SU-DHL-6 (cell line): ENCODE data around the gene RWDD1.

ENCODE experiments used
- H2AFZ ChIP-seq: fragments of 200-600 bp; sonication (generic); 2 replicates; pipeline ENCODE4 v1.6.1; 2014; ENCODE audit warnings: low read depth, mild to moderate bottlenecking, moderate library complexity, mixed read lengths, antibody characterized with exemption, low read length; ENCODE audit not compliant: severe bottlenecking
- H3F3A ChIP-seq: fragments of 200-600 bp; shearing (Covaris generic); 2 replicates; pipeline ENCODE4 v1.6.0; 2016; ENCODE audit warnings: antibody characterized with exemption, mild to moderate bottlenecking; ENCODE audit not compliant: insufficient read depth
- H3K27ac ChIP-seq: fragments of 200-600 bp; sonication (generic); 2 replicates; pipeline ENCODE4 v1.5.1; 2016; ENCODE audit warnings: low read depth, mild to moderate bottlenecking, low read length, moderate library complexity, mixed read lengths
- H3K27me3 ChIP-seq: fragments of 200-600 bp; sonication (generic), shearing (Covaris generic); 2 replicates; pipeline ENCODE4 v1.6.0; 2014; ENCODE audit warnings: mild to moderate bottlenecking, low read length
- H3K36me3 ChIP-seq: fragments of 200-600 bp; sonication (generic); 2 replicates; pipeline ENCODE4 v1.6.1; 2014; ENCODE audit warnings: mild to moderate bottlenecking, low read length, mixed read lengths
- H3K4me2 ChIP-seq: fragments of 300-600, 200-600 bp; shearing (Covaris generic), sonication (generic); 2 replicates; pipeline ENCODE4 v1.6.0; 2014; ENCODE audit warnings: low read length, low read depth, mild to moderate bottlenecking; ENCODE audit not compliant: poor library complexity, severe bottlenecking
- H3K4me3 ChIP-seq: fragments of 200-600 bp; sonication (generic); 2 replicates; pipeline ENCODE4 v1.5.1; 2014; ENCODE audit warnings: antibody characterized with exemption, low read length, mild to moderate bottlenecking, mixed read lengths; ENCODE audit not compliant: insufficient read depth, poor library complexity, severe bottlenecking
- H3K79me2 ChIP-seq: fragments of 200-600 bp; sonication (generic); 2 replicates; pipeline ENCODE4 v1.6.1; 2014; ENCODE audit warnings: mild to moderate bottlenecking, low read length, moderate library complexity; ENCODE audit not compliant: insufficient read depth
- H3K9ac ChIP-seq: fragments of 200-600 bp; sonication (generic); 2 replicates; pipeline ENCODE4 v1.7.0; 2014; ENCODE audit warnings: mild to moderate bottlenecking, low read length
- H3K9me2 ChIP-seq: fragments of 200-600 bp; sonication (generic); replicated peaks from 2 replicates; pipeline ENCODE4 v1.6.1; 2014; ENCODE audit warnings: low read length; ENCODE audit not compliant: insufficient read depth
- H3K9me3 ChIP-seq: fragments of 200-600 bp; sonication (generic); 2 replicates; pipeline ENCODE4 v1.6.1; 2014; ENCODE audit warnings: low read length, mixed read lengths; ENCODE audit not compliant: insufficient read depth
- H4K20me1 ChIP-seq: fragments of 200-600 bp; sonication (generic); 2 replicates; pipeline ENCODE4 v1.6.1; 2014; ENCODE audit warnings: low read depth, mild to moderate bottlenecking, antibody characterized with exemption, low read length, moderate library complexity, mixed read lengths
- EZH2phosphoT487 ChIP-seq: fragments of 200-600 bp; sonication (generic), shearing (Covaris generic); conservative IDR thresholded peaks from 2 replicates; pipeline ENCODE4 v1.6.1; 2018; ENCODE audit warnings: mild to moderate bottlenecking, antibody characterized with exemption, low read length, moderate library complexity, mixed read lengths
- TF ChIP-seq, protein P1 (sequence below): fragments of 200-600 bp; sonication (generic); IDR thresholded peaks from one replicate; pipeline ENCODE4 v1.5.1; 2017; ENCODE audit warnings: antibody characterized with exemption, mild to moderate bottlenecking, low read length, moderate library complexity; ENCODE audit not compliant: insufficient read depth, poor library complexity, severe bottlenecking

The RWDD1 gene

DNA sequence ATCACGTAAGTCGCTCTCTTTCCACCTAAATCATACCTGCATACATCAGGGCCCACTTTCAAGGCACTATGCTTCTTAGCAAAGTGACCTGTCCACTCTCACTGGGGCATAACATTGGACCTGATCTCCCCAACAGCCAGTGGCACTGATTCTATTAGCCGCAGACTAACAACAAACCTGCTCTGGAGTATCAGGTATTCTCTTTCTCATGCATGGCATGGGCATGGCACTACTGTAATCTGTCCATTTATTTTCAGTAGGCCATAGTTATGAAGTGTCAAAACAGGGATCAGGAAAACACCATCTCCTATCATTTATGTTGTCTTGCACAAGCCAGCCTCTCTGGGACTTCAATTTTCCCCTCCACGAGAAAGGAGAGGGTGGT lies 9.3 kb upstream of the RWDD1 start:
- Histone ChIP-seq H3K9me2 (no peaks in the 10 kb centered on the region), H3K4me3 (no peak overlapping the region), H3K36me3 (no peaks in the 10 kb centered on the region), H3K9ac (no peak overlapping the region), H2AFZ (no peak overlapping the region), H4K20me1 (no peaks in the 10 kb centered on the region), H3K27me3 (no peaks in the 10 kb centered on the region), H3F3A (no peaks in the 10 kb centered on the region), H3K79me2 (no peaks in the 10 kb centered on the region), H3K27ac (no peak overlapping the region), H3K9me3 (no peaks in the 10 kb centered on the region), H3K4me2 (no peak overlapping the region)
- no peak for TF ChIP-seq EZH2phosphoT487
- TF ChIP-seq, protein P1, sequence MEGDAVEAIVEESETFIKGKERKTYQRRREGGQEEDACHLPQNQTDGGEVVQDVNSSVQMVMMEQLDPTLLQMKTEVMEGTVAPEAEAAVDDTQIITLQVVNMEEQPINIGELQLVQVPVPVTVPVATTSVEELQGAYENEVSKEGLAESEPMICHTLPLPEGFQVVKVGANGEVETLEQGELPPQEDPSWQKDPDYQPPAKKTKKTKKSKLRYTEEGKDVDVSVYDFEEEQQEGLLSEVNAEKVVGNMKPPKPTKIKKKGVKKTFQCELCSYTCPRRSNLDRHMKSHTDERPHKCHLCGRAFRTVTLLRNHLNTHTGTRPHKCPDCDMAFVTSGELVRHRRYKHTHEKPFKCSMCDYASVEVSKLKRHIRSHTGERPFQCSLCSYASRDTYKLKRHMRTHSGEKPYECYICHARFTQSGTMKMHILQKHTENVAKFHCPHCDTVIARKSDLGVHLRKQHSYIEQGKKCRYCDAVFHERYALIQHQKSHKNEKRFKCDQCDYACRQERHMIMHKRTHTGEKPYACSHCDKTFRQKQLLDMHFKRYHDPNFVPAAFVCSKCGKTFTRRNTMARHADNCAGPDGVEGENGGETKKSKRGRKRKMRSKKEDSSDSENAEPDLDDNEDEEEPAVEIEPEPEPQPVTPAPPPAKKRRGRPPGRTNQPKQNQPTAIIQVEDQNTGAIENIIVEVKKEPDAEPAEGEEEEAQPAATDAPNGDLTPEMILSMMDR, result no peak

DNA sequence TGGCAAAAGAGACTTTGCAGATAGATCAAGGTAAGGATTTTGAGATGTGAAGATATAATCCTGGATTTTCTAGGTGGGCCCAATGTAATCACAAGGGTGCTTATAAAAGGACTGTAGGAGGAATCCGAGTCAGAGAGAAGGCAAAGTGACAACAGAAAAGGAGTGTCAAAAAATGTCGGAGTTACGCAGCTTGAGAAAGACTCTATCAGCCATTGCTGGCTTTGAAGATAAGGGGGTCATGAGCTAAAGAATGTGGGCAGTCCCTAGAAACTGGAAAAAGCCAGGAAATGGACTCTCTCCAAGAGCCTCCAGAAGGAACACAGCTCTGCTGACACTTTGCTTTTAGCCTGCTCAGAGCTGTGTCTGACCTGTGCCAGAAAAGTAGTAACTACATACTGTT lies 8.7 kb upstream of the RWDD1 start:
- H3K36me3 ChIP-seq, result no peaks in the 10 kb centered on the region
- H3K27me3 ChIP-seq, result no peaks in the 10 kb centered on the region
- H3K9me2 ChIP-seq, result no peaks in the 10 kb centered on the region
- H3K27ac ChIP-seq, result no peak overlapping the region
- H4K20me1 ChIP-seq, result no peaks in the 10 kb centered on the region
- H3K9me3 ChIP-seq, result no peaks in the 10 kb centered on the region
- H3K4me2 ChIP-seq, result no peak overlapping the region
- no peak for TF ChIP-seq EZH2phosphoT487
- TF ChIP-seq, protein P1, result no peak
- no peaks in the 10 kb centered on the region for H3F3A ChIP-seq
- no peak overlapping the region for H2AFZ ChIP-seq
- no peak overlapping the region for H3K4me3 ChIP-seq
- H3K79me2 ChIP-seq, result no peaks in the 10 kb centered on the region
- H3K9ac ChIP-seq, result no peak overlapping the region

DNA sequence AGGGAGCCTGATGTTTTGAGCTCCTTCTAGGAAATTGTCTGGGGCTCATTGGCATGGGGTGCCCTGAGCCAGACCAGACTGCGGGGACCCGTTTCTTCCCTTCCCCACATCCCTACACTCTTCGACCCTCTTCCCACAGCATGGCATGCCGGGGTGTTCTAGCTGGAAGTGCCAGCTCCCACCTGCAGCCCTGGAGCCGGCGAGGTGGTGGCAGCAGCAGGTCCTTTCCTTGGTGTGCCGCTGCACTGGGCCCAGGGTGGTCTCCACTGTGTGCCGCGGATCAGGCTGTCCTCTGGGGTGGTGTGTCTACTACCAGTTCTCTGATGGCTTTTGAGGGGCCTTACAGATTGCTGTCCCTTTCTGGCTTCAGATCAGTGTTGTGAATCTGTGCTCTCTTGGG lies 7.5 kb upstream of the RWDD1 start:
- no peaks in the 10 kb centered on the region for H3K9me2 ChIP-seq
- H3K36me3 ChIP-seq, result no peaks in the 10 kb centered on the region
- no peak overlapping the region for H3K4me3 ChIP-seq
- no peaks in the 10 kb centered on the region for H3K9me3 ChIP-seq
- no peak overlapping the region for H3K4me2 ChIP-seq
- no peaks in the 10 kb centered on the region for H3K79me2 ChIP-seq
- H3F3A ChIP-seq, result no peaks in the 10 kb centered on the region
- H3K27ac ChIP-seq, result no peak overlapping the region
- no peaks in the 10 kb centered on the region for H3K27me3 ChIP-seq
- no peak overlapping the region for H3K9ac ChIP-seq
- H2AFZ ChIP-seq, result no peak overlapping the region
- TF ChIP-seq, protein P1, result no peak
- no peak for TF ChIP-seq EZH2phosphoT487
- H4K20me1 ChIP-seq, result no peaks in the 10 kb centered on the region

DNA sequence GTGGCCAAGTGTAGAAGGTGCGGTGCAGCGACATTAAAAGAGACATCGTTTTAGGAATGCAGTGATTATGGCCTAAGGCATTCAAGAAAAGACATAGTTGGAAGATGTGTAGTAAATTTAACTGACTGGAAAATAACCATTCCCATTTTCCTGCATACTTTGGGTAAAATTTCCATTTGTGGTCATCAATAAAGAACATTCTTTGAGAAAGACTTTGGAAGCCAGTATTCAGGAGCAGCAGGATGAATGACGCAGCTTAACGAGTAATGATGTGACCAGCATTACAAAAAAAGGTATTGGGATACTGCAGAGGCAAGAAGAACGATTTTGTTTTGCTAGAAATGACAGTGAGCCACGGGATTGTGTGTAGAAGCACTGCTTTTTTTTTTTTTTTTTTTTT lies 7.0 kb upstream of the RWDD1 start:
- Histone ChIP-seq H3K36me3 (no peaks in the 10 kb centered on the region), H3K9me3 (no peaks in the 10 kb centered on the region), H3K4me3 (no peak overlapping the region), H3F3A (no peaks in the 10 kb centered on the region), H3K9me2 (no peaks in the 10 kb centered on the region), H3K27ac (no peak overlapping the region), H2AFZ (no peak overlapping the region), H3K27me3 (no peaks in the 10 kb centered on the region), H3K4me2 (no peak overlapping the region), H3K9ac (no peak overlapping the region), H3K79me2 (no peaks in the 10 kb centered on the region), H4K20me1 (no peaks in the 10 kb centered on the region)
- TF ChIP-seq EZH2phosphoT487, result no peak
- TF ChIP-seq, protein P1, result no peak
